ENCODE results near the gene CHST15.

Gene CHST15

GRCh38 chr10:124086787-124087671 lies 6.4 kb downstream of the CHST15 start:
- no peak for DNase-seq (ENCODE audit: low read depth)
- TF ChIP-seq CTCF (conservative IDR thresholded peaks at IDR 0.05; ENCODE audit: low read length): no peak
- no peak overlapping the region for H3K4me3 ChIP-seq (ENCODE audit: low read length)

GRCh38 chr10:124086097-124086710 lies 7.2 kb downstream of the CHST15 start:
- H3K4me3 ChIP-seq (ENCODE audit: low read length): no peak overlapping the region
- TF ChIP-seq CTCF (conservative IDR thresholded peaks at IDR 0.05; ENCODE audit: low read length): no peak
- no peak for DNase-seq (ENCODE audit: low read depth)

- no peak for DNase-seq (ENCODE audit: low read depth)
- no peak for TF ChIP-seq CTCF (conservative IDR thresholded peaks at IDR 0.05; ENCODE audit: low read length)
- no peak overlapping the region for H3K4me3 ChIP-seq (ENCODE audit: low read length)
These were observed 7.7 kb downstream of the CHST15 start for GRCh38 chr10:124085680-124086079.

DNA sequence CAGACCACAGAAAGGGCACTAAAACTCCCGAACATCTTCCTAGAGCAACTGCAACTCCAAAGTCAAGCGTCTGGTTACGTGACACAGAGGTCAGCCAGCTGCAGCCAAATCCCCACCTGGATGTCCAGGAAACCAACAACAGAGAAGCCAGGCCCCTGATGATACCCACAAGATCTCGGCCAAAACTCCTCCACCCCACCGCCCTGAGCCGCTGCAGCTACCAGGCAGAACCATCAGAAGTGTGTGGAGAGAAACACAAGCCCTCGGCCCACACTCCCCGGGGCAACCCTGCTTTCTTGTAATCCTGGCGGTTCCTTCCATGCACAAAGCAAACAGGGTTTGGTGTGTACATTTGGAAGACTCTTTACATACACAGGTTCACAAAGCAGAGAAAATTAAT lies 8.7 kb downstream of the CHST15 start:
- H3K4me3 ChIP-seq (ENCODE audit: low read length): no peak overlapping the region
- no peak for TF ChIP-seq CTCF (conservative IDR thresholded peaks at IDR 0.05; ENCODE audit: low read length)
- DNase-seq (ENCODE audit: low read depth): no peak

GRCh38 chr10:124083740-124084397 lies 9.5 kb downstream of the CHST15 start:
- no peak for TF ChIP-seq CTCF (conservative IDR thresholded peaks at IDR 0.05; ENCODE audit: low read length)
- H3K4me3 ChIP-seq (ENCODE audit: low read length): no peak overlapping the region
- DNase-seq (ENCODE audit: low read depth): no peak

- TF ChIP-seq CTCF (conservative IDR thresholded peaks at IDR 0.05; ENCODE audit: low read length): no peak
- no peak overlapping the region for H3K4me3 ChIP-seq (ENCODE audit: low read length)
- DNase-seq (ENCODE audit: low read depth): no peak
These were observed 10.2 kb downstream of the CHST15 start for GRCh38 chr10:124083047-124083739.
